ENCODE measurements around the gene PEBP1. TPM values are rescaled to one million over a fixed set of nuclear protein-coding genes. Genes with fewer than 3 reads are reported as not detected.

Gene PEBP1
- total RNA-seq, 1 experiment from 2014 or later: 168 TPM

- H3K4me1 ChIP-seq (ENCODE audit: control insufficient read depth, insufficient read depth, low read length): no peaks in the 10 kb centered on the region
- H3K27me3 ChIP-seq (ENCODE audit: control insufficient read depth, insufficient read depth, low read length): no peaks in the 10 kb centered on the region
- ChIA-PET POLR2A (no interaction called here), CTCF (interaction anchor here (0.6 kb wide), 1 partner anchor 8 kb away, joined by 3 read pairs; no protein-coding TSS in a partner anchor)
- no peaks in the 10 kb centered on the region for H3K9me3 ChIP-seq (ENCODE audit: control insufficient read depth, insufficient read depth, low read depth, low read length)
- intact Hi-C loops (cut with micrococcal nuclease; ENCODE audit: unreplicated experiment) (no loop called here), in situ Hi-C loops (cut with HindIII; ENCODE audit: low pct_unique_long_range_greater_than_20kb, low sequenced_read_pairs) (no loop called here)
- TF ChIP-seq, protein P1, sequence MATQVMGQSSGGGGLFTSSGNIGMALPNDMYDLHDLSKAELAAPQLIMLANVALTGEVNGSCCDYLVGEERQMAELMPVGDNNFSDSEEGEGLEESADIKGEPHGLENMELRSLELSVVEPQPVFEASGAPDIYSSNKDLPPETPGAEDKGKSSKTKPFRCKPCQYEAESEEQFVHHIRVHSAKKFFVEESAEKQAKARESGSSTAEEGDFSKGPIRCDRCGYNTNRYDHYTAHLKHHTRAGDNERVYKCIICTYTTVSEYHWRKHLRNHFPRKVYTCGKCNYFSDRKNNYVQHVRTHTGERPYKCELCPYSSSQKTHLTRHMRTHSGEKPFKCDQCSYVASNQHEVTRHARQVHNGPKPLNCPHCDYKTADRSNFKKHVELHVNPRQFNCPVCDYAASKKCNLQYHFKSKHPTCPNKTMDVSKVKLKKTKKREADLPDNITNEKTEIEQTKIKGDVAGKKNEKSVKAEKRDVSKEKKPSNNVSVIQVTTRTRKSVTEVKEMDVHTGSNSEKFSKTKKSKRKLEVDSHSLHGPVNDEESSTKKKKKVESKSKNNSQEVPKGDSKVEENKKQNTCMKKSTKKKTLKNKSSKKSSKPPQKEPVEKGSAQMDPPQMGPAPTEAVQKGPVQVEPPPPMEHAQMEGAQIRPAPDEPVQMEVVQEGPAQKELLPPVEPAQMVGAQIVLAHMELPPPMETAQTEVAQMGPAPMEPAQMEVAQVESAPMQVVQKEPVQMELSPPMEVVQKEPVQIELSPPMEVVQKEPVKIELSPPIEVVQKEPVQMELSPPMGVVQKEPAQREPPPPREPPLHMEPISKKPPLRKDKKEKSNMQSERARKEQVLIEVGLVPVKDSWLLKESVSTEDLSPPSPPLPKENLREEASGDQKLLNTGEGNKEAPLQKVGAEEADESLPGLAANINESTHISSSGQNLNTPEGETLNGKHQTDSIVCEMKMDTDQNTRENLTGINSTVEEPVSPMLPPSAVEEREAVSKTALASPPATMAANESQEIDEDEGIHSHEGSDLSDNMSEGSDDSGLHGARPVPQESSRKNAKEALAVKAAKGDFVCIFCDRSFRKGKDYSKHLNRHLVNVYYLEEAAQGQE (IDR thresholded peaks at IDR 0.05; ENCODE audit: insufficient read depth in 1 of 2, low read depth in 2 of 2, low read length in 1 of 2): no peak
- no peak for TF ChIP-seq TCF7L2 (IDR thresholded peaks at IDR 0.05; ENCODE audit: low read depth, low read length)
- TF ChIP-seq SIN3A (IDR thresholded peaks at IDR 0.05; ENCODE audit: borderline replicate concordance, insufficient read depth, low read depth, low read length): no peak
- TF ChIP-seq POLR2AphosphoS5 (IDR thresholded peaks at IDR 0.05; ENCODE audit: low read depth, low read length): no peak
- no peak for TF ChIP-seq CTCF (IDR thresholded peaks at IDR 0.05)
- ATAC-seq (no peak), DNase-seq (ENCODE audit: low read depth, low spot score) (no peak)
- no peak overlapping the region for H3K4me3 ChIP-seq (ENCODE audit: low read depth in 2 of 2, low read length in 2 of 2)
- no peak overlapping the region for H3K27ac ChIP-seq (ENCODE audit: low read length)
- no TSS peak for BruUV-seq (replicated peaks)
- peaks cover 5% of the 10 kb centered on the region; the same call in 1 of the 2 replicates for H3K36me3 ChIP-seq (ENCODE audit: control insufficient read depth, insufficient read depth, low read length)
Observed at GRCh38 chr12:118150625-118151024, 14.7 kb downstream of the PEBP1 start.

GRCh38 chr12:118151755-118152154 is 15.8 kb downstream of the PEBP1 start:
- BruUV-seq (replicated peaks): no TSS peak
- no peak for ATAC-seq
- H3K27ac ChIP-seq (ENCODE audit: low read length): no peak overlapping the region
- no peaks in the 10 kb centered on the region for H3K27me3 ChIP-seq (ENCODE audit: control insufficient read depth, insufficient read depth, low read length)
- in situ Hi-C loops (cut with HindIII; ENCODE audit: low pct_unique_long_range_greater_than_20kb, low sequenced_read_pairs): no loop called here
- TF ChIP-seq SIN3A (IDR thresholded peaks at IDR 0.05; ENCODE audit: borderline replicate concordance, insufficient read depth, low read depth, low read length): no peak
- TF ChIP-seq CTCF (IDR thresholded peaks at IDR 0.05): no peak
- TF ChIP-seq TCF7L2 (IDR thresholded peaks at IDR 0.05; ENCODE audit: low read depth, low read length): no peak
- no peak for TF ChIP-seq POLR2AphosphoS5 (IDR thresholded peaks at IDR 0.05; ENCODE audit: low read depth, low read length)
- TF ChIP-seq, protein P1 (IDR thresholded peaks at IDR 0.05; ENCODE audit: insufficient read depth in 1 of 2, low read depth in 2 of 2, low read length in 1 of 2): no peak
- peaks cover 5% of the 10 kb centered on the region; the same call in 1 of the 2 replicates for H3K36me3 ChIP-seq (ENCODE audit: control insufficient read depth, insufficient read depth, low read length)
- ChIA-PET CTCF (interaction anchor here (0.6 kb wide), 1 partner anchor 40 kb away, joined by 3 read pairs; no protein-coding TSS in a partner anchor), POLR2A (no interaction called here)
- no peaks in the 10 kb centered on the region for H3K4me1 ChIP-seq (ENCODE audit: control insufficient read depth, insufficient read depth, low read length)
- no peaks in the 10 kb centered on the region for H3K9me3 ChIP-seq (ENCODE audit: control insufficient read depth, insufficient read depth, low read depth, low read length)
- intact Hi-C loops (cut with micrococcal nuclease; ENCODE audit: unreplicated experiment): no loop called here
- no peak for DNase-seq (ENCODE audit: low read depth, low spot score)
- H3K4me3 ChIP-seq (ENCODE audit: low read depth in 2 of 2, low read length in 2 of 2): no peak overlapping the region

All from Panc1 (cell line).